ENCODE measurements around the gene FLRT2. TPM values are rescaled to one million over a fixed set of nuclear protein-coding genes. Genes with fewer than 3 reads are reported as not detected.

The FLRT2 gene
- total and polyA plus RNA-seq, 9 of the 15 experiments (the other 6 are each of a cell fraction or from before 2014, with no cell fraction given), result 0.02 TPM; not detected in 8

GRCh38 chr14:85530626-85531025 lies 682 bp downstream of the FLRT2 start:
- 0% methylated on average over 5 of the region's 7 CpGs for WGBS (ENCODE audit: insufficient coverage, low coverage, missing lambda C conversion rate)
- Histone ChIP-seq H3K27ac (ENCODE audit: extremely low read depth, low read depth, low read length) (no peak overlapping the region), H4K20me1 (replicated peaks; ENCODE audit: control insufficient read depth, insufficient read depth, low read length) (no peaks in the 10 kb centered on the region), H3K9me3 (replicated peaks; ENCODE audit: control insufficient read depth, insufficient read depth, low read depth, low read length) (no peaks in the 10 kb centered on the region), H2AFZ (ENCODE audit: low read depth, low read length) (no peak overlapping the region), H3K9ac (ENCODE audit: insufficient read depth in 1 of 2, low read depth in 2 of 2, low read length in 2 of 2) (no peak overlapping the region), H3K4me2 (ENCODE audit: insufficient read depth, low read length) (no peak overlapping the region), H3K36me3 (ENCODE audit: control insufficient read depth, insufficient read depth, low read length) (no peaks in the 10 kb centered on the region), H3K9me1 (ENCODE audit: control insufficient read depth, insufficient read depth, low read length) (no peaks in the 10 kb centered on the region), H3K4me3 (no peak overlapping the region), H3K79me2 (ENCODE audit: control insufficient read depth, insufficient read depth, low read length) (no peaks in the 10 kb centered on the region), H3K4me1 (replicated peaks in 1 of 2; ENCODE audit: control insufficient read depth in 2 of 2, insufficient read depth in 2 of 2, low read length in 2 of 2) (no peaks in the 10 kb centered on the region), H3K27me3 (ENCODE audit: control insufficient read depth in 2 of 2, insufficient read depth in 2 of 2, low read length in 2 of 2) (no peaks in the 10 kb centered on the region)
- ATAC-seq (no peak), FAIRE-seq (no peak), DNase-seq (ENCODE audit: extremely low read depth in 1 of 4, low spot score in 3 of 4) (no peak)
- intact Hi-C loops (cut with micrococcal nuclease) (no loop called here), in situ Hi-C loops (cut with MboI) (no loop called here)
- no TSS peak for BruUV-seq (replicated peaks)
- ChIA-PET CTCF (ENCODE audit: low intra/inter-chr PET ratio) (no interaction called here), POLR2A (no interaction called here)
- no peak for TF ChIP-seq SMAD4 (CRISPR knock-in tag; conservative IDR thresholded peaks at IDR 0.05)
- TF ChIP-seq XRCC4 (IDR thresholded peaks at IDR 0.05; ENCODE audit: extremely low read depth, insufficient read depth, insufficient read length), result no peak
- no peak for TF ChIP-seq UBTF (IDR thresholded peaks at IDR 0.05; ENCODE audit: borderline replicate concordance in 1 of 2, low read depth in 2 of 2, low read length in 2 of 2)
- no peak for TF ChIP-seq NCOA4 (IDR thresholded peaks at IDR 0.05; ENCODE audit: partially characterized antibody)
- no peak for TF ChIP-seq TCF15 (CRISPR knock-in tag; IDR thresholded peaks at IDR 0.05)
- TF ChIP-seq RNF219 (CRISPR knock-in tag; IDR thresholded peaks at IDR 0.05), result no peak
- TF ChIP-seq FOXA1 (IDR thresholded peaks at IDR 0.05; ENCODE audit: borderline replicate concordance), result no peak
- TF ChIP-seq SLC30A9 (CRISPR knock-in tag; IDR thresholded peaks at IDR 0.05), result no peak

Measured in K562 (cell line).